GM18519 (cell line): ENCODE measurements around the gene RAPGEF1.
"Not testable (repeated sequence)": the region's sequence is repeated elsewhere in the genome, so short reads cannot be mapped to it uniquely, and the experiment has no call there.

Experiments
- ATAC-seq: cut with Tn5 transposase; IDR thresholded peaks from one replicate; pipeline ENCODE4 v1.9.1; 2021; ENCODE audit warnings: mild to moderate bottlenecking, moderate library complexity; ENCODE audit not compliant: unreplicated experiment, low FRiP score

The RAPGEF1 gene

GRCh38 chr9:131674425-131675421 lies 65.2 kb downstream of the RAPGEF1 start:
- no peak for ATAC-seq

- no peak for ATAC-seq
These were observed 66.3 kb downstream of the RAPGEF1 start for GRCh38 chr9:131673531-131673930.

GRCh38 chr9:131673068-131673467 lies 66.8 kb downstream of the RAPGEF1 start:
- no peak for ATAC-seq

- no peak for ATAC-seq
These were observed 67.4 kb downstream of the RAPGEF1 start for GRCh38 chr9:131672451-131672850.

GRCh38 chr9:131671133-131671520 lies 68.7 kb downstream of the RAPGEF1 start:
- no peak for ATAC-seq

- ATAC-seq: no peak
These were observed 69.4 kb downstream of the RAPGEF1 start for GRCh38 chr9:131670247-131671132.

GRCh38 chr9:131669269-131670157 lies 70.4 kb downstream of the RAPGEF1 start:
- no peak for ATAC-seq

GRCh38 chr9:131668439-131669268 lies 71.2 kb downstream of the RAPGEF1 start:
- no peak for ATAC-seq

GRCh38 chr9:131668057-131668438 lies 71.8 kb downstream of the RAPGEF1 start:
- no peak for ATAC-seq

GRCh38 chr9:131667576-131667975 lies 72.3 kb downstream of the RAPGEF1 start:
- no peak for ATAC-seq

- ATAC-seq: no peak
These were observed 73.1 kb downstream of the RAPGEF1 start for GRCh38 chr9:131666774-131667173.

GRCh38 chr9:131666029-131666428 lies 73.8 kb downstream of the RAPGEF1 start:
- no peak for ATAC-seq

GRCh38 chr9:131663288-131663687 lies 76.6 kb downstream of the RAPGEF1 start:
- ATAC-seq: no peak

GRCh38 chr9:131662289-131662621 lies 77.6 kb downstream of the RAPGEF1 start:
- not testable (repeated sequence) for ATAC-seq

- ATAC-seq: no peak
These were observed 78.1 kb downstream of the RAPGEF1 start for GRCh38 chr9:131661568-131662288.

GRCh38 chr9:131660466-131661405 lies 79.1 kb downstream of the RAPGEF1 start:
- no peak for ATAC-seq

GRCh38 chr9:131658377-131659129 lies 81.3 kb downstream of the RAPGEF1 start:
- no peak for ATAC-seq
